ENCODE data around the gene GABRB3. TPM values are rescaled to one million over a fixed set of nuclear protein-coding genes. Genes with fewer than 3 reads are reported as not detected.

Gene GABRB3
- 0.29 and 0.71 TPM in 2 replicates for total RNA-seq

GRCh38 chr15:26772154-26773066, at the start of gene GABRB3:
Gene GABRB3, minus strand, starts transcription at chr15:26773066.

Other genes starting within 250 kb of the GABRB3 start
- not detected in 2 replicates for gene GABRA5, start 94.0 kb upstream of the GABRB3 start, total RNA-seq
- not detected in 2 replicates for gene GABRG3, start 198.1 kb upstream of the GABRB3 start, total RNA-seq